SU-DHL-6 (cell line): ENCODE measurements around the gene CDC45.

ENCODE experiments used
- H2AFZ ChIP-seq: fragments of 200-600 bp; sonication (generic); 2 replicates; pipeline ENCODE4 v1.6.1; 2014; ENCODE audit warnings: low read depth, mild to moderate bottlenecking, moderate library complexity, mixed read lengths, antibody characterized with exemption, low read length; ENCODE audit not compliant: severe bottlenecking
- H3F3A ChIP-seq: fragments of 200-600 bp; shearing (Covaris generic); 2 replicates; pipeline ENCODE4 v1.6.0; 2016; ENCODE audit warnings: antibody characterized with exemption, mild to moderate bottlenecking; ENCODE audit not compliant: insufficient read depth
- H3K27ac ChIP-seq: fragments of 200-600 bp; sonication (generic); 2 replicates; pipeline ENCODE4 v1.5.1; 2016; ENCODE audit warnings: low read depth, mild to moderate bottlenecking, low read length, moderate library complexity, mixed read lengths
- H3K27me3 ChIP-seq: fragments of 200-600 bp; sonication (generic), shearing (Covaris generic); 2 replicates; pipeline ENCODE4 v1.6.0; 2014; ENCODE audit warnings: mild to moderate bottlenecking, low read length
- H3K36me3 ChIP-seq: fragments of 200-600 bp; sonication (generic); 2 replicates; pipeline ENCODE4 v1.6.1; 2014; ENCODE audit warnings: mild to moderate bottlenecking, low read length, mixed read lengths
- H3K4me2 ChIP-seq: fragments of 300-600, 200-600 bp; shearing (Covaris generic), sonication (generic); 2 replicates; pipeline ENCODE4 v1.6.0; 2014; ENCODE audit warnings: low read length, low read depth, mild to moderate bottlenecking; ENCODE audit not compliant: poor library complexity, severe bottlenecking
- H3K4me3 ChIP-seq: fragments of 200-600 bp; sonication (generic); 2 replicates; pipeline ENCODE4 v1.5.1; 2014; ENCODE audit warnings: antibody characterized with exemption, low read length, mild to moderate bottlenecking, mixed read lengths; ENCODE audit not compliant: insufficient read depth, poor library complexity, severe bottlenecking
- H3K79me2 ChIP-seq: fragments of 200-600 bp; sonication (generic); 2 replicates; pipeline ENCODE4 v1.6.1; 2014; ENCODE audit warnings: mild to moderate bottlenecking, low read length, moderate library complexity; ENCODE audit not compliant: insufficient read depth
- H3K9ac ChIP-seq: fragments of 200-600 bp; sonication (generic); 2 replicates; pipeline ENCODE4 v1.7.0; 2014; ENCODE audit warnings: mild to moderate bottlenecking, low read length
- H3K9me2 ChIP-seq: fragments of 200-600 bp; sonication (generic); replicated peaks from 2 replicates; pipeline ENCODE4 v1.6.1; 2014; ENCODE audit warnings: low read length; ENCODE audit not compliant: insufficient read depth
- H3K9me3 ChIP-seq: fragments of 200-600 bp; sonication (generic); 2 replicates; pipeline ENCODE4 v1.6.1; 2014; ENCODE audit warnings: low read length, mixed read lengths; ENCODE audit not compliant: insufficient read depth
- H4K20me1 ChIP-seq: fragments of 200-600 bp; sonication (generic); 2 replicates; pipeline ENCODE4 v1.6.1; 2014; ENCODE audit warnings: low read depth, mild to moderate bottlenecking, antibody characterized with exemption, low read length, moderate library complexity, mixed read lengths
- EZH2phosphoT487 ChIP-seq: fragments of 200-600 bp; sonication (generic), shearing (Covaris generic); conservative IDR thresholded peaks from 2 replicates; pipeline ENCODE4 v1.6.1; 2018; ENCODE audit warnings: mild to moderate bottlenecking, antibody characterized with exemption, low read length, moderate library complexity, mixed read lengths
- TF ChIP-seq, protein P1 (sequence below): fragments of 200-600 bp; sonication (generic); IDR thresholded peaks from one replicate; pipeline ENCODE4 v1.5.1; 2017; ENCODE audit warnings: antibody characterized with exemption, mild to moderate bottlenecking, low read length, moderate library complexity; ENCODE audit not compliant: insufficient read depth, poor library complexity, severe bottlenecking

The CDC45 gene

DNA sequence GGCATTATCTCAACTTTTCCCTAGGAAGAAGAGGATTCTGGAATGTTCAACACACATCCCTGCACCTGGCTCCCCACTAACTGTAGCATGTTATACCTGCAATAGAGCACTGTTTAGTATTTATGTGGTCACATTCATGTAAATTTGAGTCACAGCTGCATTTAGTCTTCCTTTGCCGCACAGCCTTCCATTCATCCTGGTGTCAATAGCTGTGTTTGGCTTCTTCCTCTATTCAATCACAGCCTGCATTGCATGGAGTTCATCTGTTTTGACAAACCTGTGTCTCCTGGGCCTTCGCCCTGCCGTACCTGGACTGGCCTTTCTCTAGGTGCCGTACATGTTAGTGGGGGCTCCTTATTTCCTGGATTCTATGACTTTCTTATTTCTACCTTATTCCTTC, 28.1 kb upstream of the CDC45 start:
- no peak overlapping the region for H2AFZ ChIP-seq
- H3K36me3 ChIP-seq = no peaks in the 10 kb centered on the region
- no peaks in the 10 kb centered on the region for H3K27me3 ChIP-seq
- H3K9ac ChIP-seq = no peak overlapping the region
- H3K4me2 ChIP-seq = no peak overlapping the region
- no peak overlapping the region for H3K4me3 ChIP-seq
- no peaks in the 10 kb centered on the region for H4K20me1 ChIP-seq
- H3K9me3 ChIP-seq = no peaks in the 10 kb centered on the region
- H3K9me2 ChIP-seq = no peaks in the 10 kb centered on the region
- peaks cover 13% of the 10 kb centered on the region for H3K79me2 ChIP-seq
- H3K27ac ChIP-seq = no peak overlapping the region
- TF ChIP-seq, protein P1, sequence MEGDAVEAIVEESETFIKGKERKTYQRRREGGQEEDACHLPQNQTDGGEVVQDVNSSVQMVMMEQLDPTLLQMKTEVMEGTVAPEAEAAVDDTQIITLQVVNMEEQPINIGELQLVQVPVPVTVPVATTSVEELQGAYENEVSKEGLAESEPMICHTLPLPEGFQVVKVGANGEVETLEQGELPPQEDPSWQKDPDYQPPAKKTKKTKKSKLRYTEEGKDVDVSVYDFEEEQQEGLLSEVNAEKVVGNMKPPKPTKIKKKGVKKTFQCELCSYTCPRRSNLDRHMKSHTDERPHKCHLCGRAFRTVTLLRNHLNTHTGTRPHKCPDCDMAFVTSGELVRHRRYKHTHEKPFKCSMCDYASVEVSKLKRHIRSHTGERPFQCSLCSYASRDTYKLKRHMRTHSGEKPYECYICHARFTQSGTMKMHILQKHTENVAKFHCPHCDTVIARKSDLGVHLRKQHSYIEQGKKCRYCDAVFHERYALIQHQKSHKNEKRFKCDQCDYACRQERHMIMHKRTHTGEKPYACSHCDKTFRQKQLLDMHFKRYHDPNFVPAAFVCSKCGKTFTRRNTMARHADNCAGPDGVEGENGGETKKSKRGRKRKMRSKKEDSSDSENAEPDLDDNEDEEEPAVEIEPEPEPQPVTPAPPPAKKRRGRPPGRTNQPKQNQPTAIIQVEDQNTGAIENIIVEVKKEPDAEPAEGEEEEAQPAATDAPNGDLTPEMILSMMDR = no peak
- no peak for TF ChIP-seq EZH2phosphoT487
- H3F3A ChIP-seq = 0 out of 2 replicates have a peak, but pooled peaks cover 7% of the 10 kb centered on the region

DNA sequence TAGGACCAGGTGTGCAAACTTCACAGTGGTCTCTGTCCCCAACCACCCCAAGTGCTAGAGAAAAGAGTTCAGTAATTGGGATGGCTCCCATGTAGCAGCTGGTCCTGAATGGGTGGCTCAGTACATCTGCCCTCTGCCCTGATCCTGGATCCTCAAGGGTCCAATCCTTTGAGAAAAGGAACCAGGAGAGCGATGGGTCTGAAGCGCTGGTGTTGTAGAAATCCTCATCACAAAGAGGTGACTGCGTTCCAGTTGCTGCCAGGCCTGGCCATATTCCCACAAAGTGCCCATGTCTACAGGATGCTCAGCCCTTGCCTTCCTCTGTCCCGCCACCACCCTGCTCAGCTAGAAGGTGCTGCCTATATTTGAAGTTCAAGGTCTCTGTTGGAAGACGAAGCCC, 26.0 kb upstream of the CDC45 start:
- H3K9ac ChIP-seq = no peak overlapping the region
- H3K4me3 ChIP-seq = no peak overlapping the region
- H3K4me2 ChIP-seq = no peak overlapping the region
- H3K36me3 ChIP-seq = no peaks in the 10 kb centered on the region
- 0 out of 2 replicates have a peak, but pooled peaks cover 7% of the 10 kb centered on the region for H3F3A ChIP-seq
- H3K9me3 ChIP-seq = no peaks in the 10 kb centered on the region
- peaks cover 2% of the 10 kb centered on the region; the same call in 1 of the 2 replicates for H3K79me2 ChIP-seq
- no peaks in the 10 kb centered on the region for H3K27me3 ChIP-seq
- TF ChIP-seq, protein P1 = no peak
- TF ChIP-seq EZH2phosphoT487 = no peak
- H4K20me1 ChIP-seq = no peaks in the 10 kb centered on the region
- no peak overlapping the region for H2AFZ ChIP-seq
- H3K27ac ChIP-seq = no peak overlapping the region
- no peaks in the 10 kb centered on the region for H3K9me2 ChIP-seq

DNA sequence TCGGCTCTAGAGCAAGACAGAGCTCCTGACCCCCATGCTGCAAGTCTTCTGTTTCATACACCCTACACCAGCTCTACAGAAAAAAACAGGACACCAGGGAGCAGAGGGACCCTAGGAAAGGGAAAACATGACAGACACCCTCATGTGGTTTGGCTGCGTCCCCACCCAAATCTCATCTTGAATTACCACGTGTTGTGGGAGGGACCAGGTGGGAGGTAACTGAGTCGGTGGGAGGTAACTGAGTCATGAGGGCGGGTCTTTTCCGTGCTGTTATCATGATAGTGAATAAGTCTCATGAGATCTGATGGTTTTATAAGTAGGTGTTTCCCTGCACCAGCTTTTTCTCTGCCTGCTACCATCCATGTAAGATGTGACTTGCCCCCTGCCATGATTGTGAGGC, 25.6 kb upstream of the CDC45 start:
- H3K9ac ChIP-seq = no peak overlapping the region
- TF ChIP-seq, protein P1 = no peak
- no peak for TF ChIP-seq EZH2phosphoT487
- no peaks in the 10 kb centered on the region for H3K36me3 ChIP-seq
- no peaks in the 10 kb centered on the region for H4K20me1 ChIP-seq
- 0 out of 2 replicates have a peak, but pooled peaks cover 7% of the 10 kb centered on the region for H3F3A ChIP-seq
- no peaks in the 10 kb centered on the region for H3K9me2 ChIP-seq
- no peaks in the 10 kb centered on the region for H3K27me3 ChIP-seq
- no peak overlapping the region for H2AFZ ChIP-seq
- H3K4me3 ChIP-seq = no peak overlapping the region
- no peaks in the 10 kb centered on the region for H3K79me2 ChIP-seq
- H3K4me2 ChIP-seq = no peak overlapping the region
- H3K9me3 ChIP-seq = no peaks in the 10 kb centered on the region
- H3K27ac ChIP-seq = no peak overlapping the region

DNA sequence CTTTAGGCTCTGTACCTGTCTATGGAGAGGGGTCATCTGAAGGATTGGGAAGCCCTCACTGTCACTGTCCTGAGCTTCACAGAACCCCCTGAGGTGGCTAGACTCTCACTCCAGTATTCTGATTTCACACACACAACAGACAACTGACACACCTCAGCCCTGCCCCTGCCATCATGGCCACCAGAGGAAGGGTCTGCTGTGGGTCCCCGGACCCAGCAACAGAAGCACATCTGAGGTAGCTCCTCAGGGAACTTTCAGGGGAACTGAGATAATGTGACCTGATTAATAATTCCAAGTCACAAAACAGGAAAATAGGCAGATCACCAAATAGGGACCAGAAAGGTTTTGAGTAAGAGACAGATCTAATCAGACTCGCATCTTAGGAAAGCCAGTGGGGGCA, 24.7 kb upstream of the CDC45 start:
- H3K9me3 ChIP-seq = no peaks in the 10 kb centered on the region

More for the DNA sequence above, 24.7 kb upstream of the CDC45 start:
- no peak for TF ChIP-seq EZH2phosphoT487
- TF ChIP-seq, protein P1 = no peak
- no peak overlapping the region for H2AFZ ChIP-seq
- no peak overlapping the region for H3K4me3 ChIP-seq
- no peak overlapping the region for H3K9ac ChIP-seq
- 0 out of 2 replicates have a peak, but pooled peaks cover 2% of the 10 kb centered on the region for H3F3A ChIP-seq
- no peaks in the 10 kb centered on the region for H3K9me2 ChIP-seq
- H3K27me3 ChIP-seq = no peaks in the 10 kb centered on the region
- H3K79me2 ChIP-seq = no peaks in the 10 kb centered on the region
- no peaks in the 10 kb centered on the region for H3K36me3 ChIP-seq
- H3K27ac ChIP-seq = no peak overlapping the region
- H4K20me1 ChIP-seq = no peaks in the 10 kb centered on the region
- no peak overlapping the region for H3K4me2 ChIP-seq
